SK-N-SH (cell line): ENCODE measurements around the gene UGCG.

ENCODE experiments used
- JUND ChIP-seq: IDR thresholded peaks from 2 replicates; pipeline ENCODE4 v1.4.0; 2012
- MEF2A ChIP-seq: IDR thresholded peaks from 2 replicates; pipeline ENCODE4 v1.4.0; 2012; ENCODE audit warnings: low read depth, borderline replicate concordance
- POLR2AphosphoS5 ChIP-seq: IDR thresholded peaks from 2 replicates; pipeline ENCODE4 v1.6.1; 2012; ENCODE audit warnings: low read depth, low read length
- TAF1 ChIP-seq: IDR thresholded peaks from 2 replicates; pipeline ENCODE4 v1.6.1; 2012; ENCODE audit warnings: low read depth, mild to moderate bottlenecking, low read length, moderate library complexity, borderline replicate concordance
- TF ChIP-seq, protein P1 (sequence below): fragments of 200-600 bp; sonication (generic); IDR thresholded peaks from 2 replicates; pipeline ENCODE4 v1.6.1; 2017; ENCODE audit warnings: antibody characterized with exemption, mild to moderate bottlenecking, moderate library complexity
- TF ChIP-seq, protein P2 (sequence below): IDR thresholded peaks from 2 replicates; pipeline ENCODE4 v1.6.1; 2012; ENCODE audit warnings: mild to moderate bottlenecking, low read depth, low read length, moderate library complexity
- TF ChIP-seq, protein P3 (sequence below): fragments of 150-350 bp; IDR thresholded peaks from 2 replicates; pipeline ENCODE4 v1.6.1; 2017; ENCODE audit warnings: antibody characterized with exemption, low read length, low read depth, borderline replicate concordance

GRCh38 chr9:111876179-111876578, 20.4 kb upstream of the UGCG start:
- TF ChIP-seq TAF1 (no peak), JUND (no peak), POLR2AphosphoS5 (no peak), MEF2A (no peak)
- TF ChIP-seq, protein P1, sequence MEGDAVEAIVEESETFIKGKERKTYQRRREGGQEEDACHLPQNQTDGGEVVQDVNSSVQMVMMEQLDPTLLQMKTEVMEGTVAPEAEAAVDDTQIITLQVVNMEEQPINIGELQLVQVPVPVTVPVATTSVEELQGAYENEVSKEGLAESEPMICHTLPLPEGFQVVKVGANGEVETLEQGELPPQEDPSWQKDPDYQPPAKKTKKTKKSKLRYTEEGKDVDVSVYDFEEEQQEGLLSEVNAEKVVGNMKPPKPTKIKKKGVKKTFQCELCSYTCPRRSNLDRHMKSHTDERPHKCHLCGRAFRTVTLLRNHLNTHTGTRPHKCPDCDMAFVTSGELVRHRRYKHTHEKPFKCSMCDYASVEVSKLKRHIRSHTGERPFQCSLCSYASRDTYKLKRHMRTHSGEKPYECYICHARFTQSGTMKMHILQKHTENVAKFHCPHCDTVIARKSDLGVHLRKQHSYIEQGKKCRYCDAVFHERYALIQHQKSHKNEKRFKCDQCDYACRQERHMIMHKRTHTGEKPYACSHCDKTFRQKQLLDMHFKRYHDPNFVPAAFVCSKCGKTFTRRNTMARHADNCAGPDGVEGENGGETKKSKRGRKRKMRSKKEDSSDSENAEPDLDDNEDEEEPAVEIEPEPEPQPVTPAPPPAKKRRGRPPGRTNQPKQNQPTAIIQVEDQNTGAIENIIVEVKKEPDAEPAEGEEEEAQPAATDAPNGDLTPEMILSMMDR, result no peak
- TF ChIP-seq, protein P2, sequence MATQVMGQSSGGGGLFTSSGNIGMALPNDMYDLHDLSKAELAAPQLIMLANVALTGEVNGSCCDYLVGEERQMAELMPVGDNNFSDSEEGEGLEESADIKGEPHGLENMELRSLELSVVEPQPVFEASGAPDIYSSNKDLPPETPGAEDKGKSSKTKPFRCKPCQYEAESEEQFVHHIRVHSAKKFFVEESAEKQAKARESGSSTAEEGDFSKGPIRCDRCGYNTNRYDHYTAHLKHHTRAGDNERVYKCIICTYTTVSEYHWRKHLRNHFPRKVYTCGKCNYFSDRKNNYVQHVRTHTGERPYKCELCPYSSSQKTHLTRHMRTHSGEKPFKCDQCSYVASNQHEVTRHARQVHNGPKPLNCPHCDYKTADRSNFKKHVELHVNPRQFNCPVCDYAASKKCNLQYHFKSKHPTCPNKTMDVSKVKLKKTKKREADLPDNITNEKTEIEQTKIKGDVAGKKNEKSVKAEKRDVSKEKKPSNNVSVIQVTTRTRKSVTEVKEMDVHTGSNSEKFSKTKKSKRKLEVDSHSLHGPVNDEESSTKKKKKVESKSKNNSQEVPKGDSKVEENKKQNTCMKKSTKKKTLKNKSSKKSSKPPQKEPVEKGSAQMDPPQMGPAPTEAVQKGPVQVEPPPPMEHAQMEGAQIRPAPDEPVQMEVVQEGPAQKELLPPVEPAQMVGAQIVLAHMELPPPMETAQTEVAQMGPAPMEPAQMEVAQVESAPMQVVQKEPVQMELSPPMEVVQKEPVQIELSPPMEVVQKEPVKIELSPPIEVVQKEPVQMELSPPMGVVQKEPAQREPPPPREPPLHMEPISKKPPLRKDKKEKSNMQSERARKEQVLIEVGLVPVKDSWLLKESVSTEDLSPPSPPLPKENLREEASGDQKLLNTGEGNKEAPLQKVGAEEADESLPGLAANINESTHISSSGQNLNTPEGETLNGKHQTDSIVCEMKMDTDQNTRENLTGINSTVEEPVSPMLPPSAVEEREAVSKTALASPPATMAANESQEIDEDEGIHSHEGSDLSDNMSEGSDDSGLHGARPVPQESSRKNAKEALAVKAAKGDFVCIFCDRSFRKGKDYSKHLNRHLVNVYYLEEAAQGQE, result no peak
- TF ChIP-seq, protein P3, sequence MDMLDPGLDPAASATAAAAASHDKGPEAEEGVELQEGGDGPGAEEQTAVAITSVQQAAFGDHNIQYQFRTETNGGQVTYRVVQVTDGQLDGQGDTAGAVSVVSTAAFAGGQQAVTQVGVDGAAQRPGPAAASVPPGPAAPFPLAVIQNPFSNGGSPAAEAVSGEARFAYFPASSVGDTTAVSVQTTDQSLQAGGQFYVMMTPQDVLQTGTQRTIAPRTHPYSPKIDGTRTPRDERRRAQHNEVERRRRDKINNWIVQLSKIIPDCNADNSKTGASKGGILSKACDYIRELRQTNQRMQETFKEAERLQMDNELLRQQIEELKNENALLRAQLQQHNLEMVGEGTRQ, result no peak
